ENCODE measurements around the gene SUGCT.
A peak's percentile ranks its signal among the peaks of the same experiment; 100 is the strongest.

GRCh38 chr7:40551685-40552576, 417.1 kb downstream of the SUGCT start:
- TF ChIP-seq, protein P1, sequence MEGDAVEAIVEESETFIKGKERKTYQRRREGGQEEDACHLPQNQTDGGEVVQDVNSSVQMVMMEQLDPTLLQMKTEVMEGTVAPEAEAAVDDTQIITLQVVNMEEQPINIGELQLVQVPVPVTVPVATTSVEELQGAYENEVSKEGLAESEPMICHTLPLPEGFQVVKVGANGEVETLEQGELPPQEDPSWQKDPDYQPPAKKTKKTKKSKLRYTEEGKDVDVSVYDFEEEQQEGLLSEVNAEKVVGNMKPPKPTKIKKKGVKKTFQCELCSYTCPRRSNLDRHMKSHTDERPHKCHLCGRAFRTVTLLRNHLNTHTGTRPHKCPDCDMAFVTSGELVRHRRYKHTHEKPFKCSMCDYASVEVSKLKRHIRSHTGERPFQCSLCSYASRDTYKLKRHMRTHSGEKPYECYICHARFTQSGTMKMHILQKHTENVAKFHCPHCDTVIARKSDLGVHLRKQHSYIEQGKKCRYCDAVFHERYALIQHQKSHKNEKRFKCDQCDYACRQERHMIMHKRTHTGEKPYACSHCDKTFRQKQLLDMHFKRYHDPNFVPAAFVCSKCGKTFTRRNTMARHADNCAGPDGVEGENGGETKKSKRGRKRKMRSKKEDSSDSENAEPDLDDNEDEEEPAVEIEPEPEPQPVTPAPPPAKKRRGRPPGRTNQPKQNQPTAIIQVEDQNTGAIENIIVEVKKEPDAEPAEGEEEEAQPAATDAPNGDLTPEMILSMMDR (IDR thresholded peaks at IDR 0.05; ENCODE audit: insufficient read depth, low read length) = no peak
- TF ChIP-seq REST (IDR thresholded peaks at IDR 0.05; ENCODE audit: insufficient replicate concordance, low read depth) (no peak), GABPA (IDR thresholded peaks at IDR 0.05; ENCODE audit: low read depth) (peak; percentile 15; the same call in 1 of the 2 replicates)
